HepG2 (cell line): ENCODE measurements around the gene TRIM2. TPM values are rescaled to one million over a fixed set of nuclear protein-coding genes. Genes with fewer than 3 reads are reported as not detected.

Source experiments
- ATAC-seq: fragments of 200-7000 bp; cut with Tn5 transposase; 3 replicates; pipeline ENCODE4 v1.9.1; 2020; ENCODE audit warnings: mild to moderate bottlenecking, moderate library complexity
- BruUV-seq: library from RNA; stranded (reverse); fragments of 400-500 nt; replicated peaks from 2 replicates; lab custom pipeline; 2021; lab: Mats Ljungman, UMichigan
- CTCF ChIA-PET: fragments of 300-600 bp; formaldehyde crosslinking; extraction: SDS; loops from one replicate; lab custom pipeline; 2021; ENCODE audit warnings: low total read pairs, inconsistent platforms, low intra/inter-chr PET ratio; lab: Yijun Ruan, JAX
- POLR2A ChIA-PET: fragments of 350-600 bp; sonication (Branson Sonifier 250); formaldehyde crosslinking; loops from one replicate; lab custom pipeline; 2020; ENCODE audit warnings: antibody characterized with exemption, inconsistent platforms; lab: Yijun Ruan, JAX
- DNase-seq: peaks from one replicate; pipeline ENCODE4 v3.0.0-alpha.2; 2015; ENCODE audit warnings: low spot score
- FAIRE-seq: peaks from 3 replicates; lab custom pipeline; 2011; peaks lifted over from hg19 to GRCh38; lab: Jason Lieb, UNC
- H2AFZ ChIP-seq: one replicate; pipeline ENCODE4 v1.6.1; 2011; ENCODE audit warnings: low read length, inconsistent platforms
- H3K27ac ChIP-seq: fragments of 300-600 bp; 3 replicates; pipeline ENCODE4 v1.8.0; 2011; ENCODE audit warnings: mixed run types, mild to moderate bottlenecking, mixed read lengths, low read length, inconsistent platforms; ENCODE audit not compliant: insufficient read depth; ENCODE audit errors: extremely low read length
- H3K27me3 ChIP-seq, 2 experiments: fragments of 200-600 bp in 1 of 2; 2 replicates in 1 of 2; 3 replicates in 1 of 2; pipeline versions ENCODE4 v1.6.0 to v1.8.0; 2011; ENCODE audit warnings: low read length in 2 of 2, mild to moderate bottlenecking in 2 of 2, moderate library complexity in 2 of 2, inconsistent platforms in 1 of 2; ENCODE audit not compliant: insufficient read depth in 2 of 2, control insufficient read depth in 1 of 2
- H3K36me3 ChIP-seq, 2 experiments: fragments of 200-600 bp in 1 of 2; replicated peaks in 1 of 2; 2 replicates in 1 of 2; 3 replicates in 1 of 2; pipeline versions ENCODE4 v1.5.1 to v1.8.0; 2011; ENCODE audit warnings: low read length in 2 of 2, inconsistent platforms in 1 of 2; ENCODE audit not compliant: insufficient read depth in 2 of 2, control insufficient read depth in 1 of 2
- H3K4me1 ChIP-seq: 2 replicates; pipeline ENCODE4 v1.5.1; 2012; ENCODE audit warnings: low read length, inconsistent platforms; ENCODE audit not compliant: insufficient read depth
- H3K4me2 ChIP-seq: 2 replicates; pipeline ENCODE4 v1.6.0; 2011; ENCODE audit warnings: low read depth, low read length, inconsistent platforms
- H3K4me3 ChIP-seq, 3 experiments: fragments of 200-600 bp in 1 of 3; sonication (generic), shearing (Covaris generic) in 1 of 3; replicated peaks in 1 of 3; 2 replicates each; pipeline ENCODE4 v1.5.1; 2011 to 2016; ENCODE audit warnings: low read length in 3 of 3, inconsistent platforms in 2 of 3, low read depth in 2 of 3, mild to moderate bottlenecking in 2 of 3, control low read depth in 1 of 3, mixed read lengths in 1 of 3; ENCODE audit not compliant: insufficient read depth in 1 of 3
- H3K79me2 ChIP-seq: one replicate; pipeline ENCODE4 v1.6.1; 2011; ENCODE audit warnings: low read length, inconsistent platforms; ENCODE audit not compliant: insufficient read depth
- H3K9ac ChIP-seq: 2 replicates; pipeline ENCODE4 v1.6.0; 2011; ENCODE audit warnings: mild to moderate bottlenecking, low read depth, low read length, inconsistent platforms; ENCODE audit not compliant: insufficient read depth
- H3K9me3 ChIP-seq: 2 replicates; pipeline ENCODE4 v1.5.1; 2012; ENCODE audit warnings: mild to moderate bottlenecking, low read length
- H4K20me1 ChIP-seq: 2 replicates; pipeline ENCODE4 v1.6.0; 2011; ENCODE audit warnings: inconsistent platforms, mild to moderate bottlenecking, low read length, moderate library complexity; ENCODE audit not compliant: insufficient read depth
- CAMTA2 ChIP-seq: sonication (generic); formaldehyde crosslinking; IDR thresholded peaks from 2 replicates; pipeline ENCODE4 v1.4.0; 2020; ENCODE audit warnings: mild to moderate bottlenecking, missing genetic modification reagents, borderline replicate concordance
- CREM ChIP-seq, 2 experiments: sonication (generic) in 1 of 2; formaldehyde crosslinking in 1 of 2; IDR thresholded peaks; 2 replicates each; pipeline versions ENCODE4 v1.4.0 to v1.6.1; 2016 to 2020; ENCODE audit warnings: antibody characterized with exemption in 1 of 2, mild to moderate bottlenecking in 1 of 2, missing genetic modification reagents in 1 of 2
- LCORL ChIP-seq, 2 experiments: fragments of 450-650 bp in 1 of 2; sonication (generic) in 1 of 2; formaldehyde crosslinking in 1 of 2; IDR thresholded peaks; 2 replicates each; pipeline versions ENCODE4 v1.5.0 to v1.6.1; 2017 to 2020; ENCODE audit warnings: antibody characterized with exemption in 1 of 2, missing genetic modification reagents in 1 of 2
- NCOA5 ChIP-seq: sonication (generic); formaldehyde crosslinking; IDR thresholded peaks from 2 replicates; pipeline ENCODE4 v1.4.0; 2020; ENCODE audit warnings: missing genetic modification reagents
- NFATC3 ChIP-seq: sonication (generic); formaldehyde crosslinking; IDR thresholded peaks from 2 replicates; pipeline ENCODE4 v1.5.1; 2020; ENCODE audit warnings: mild to moderate bottlenecking, missing genetic modification reagents
- NFYC ChIP-seq: IDR thresholded peaks from 2 replicates; pipeline ENCODE4 v1.6.1; 2016; ENCODE audit warnings: missing genetic modification reagents, missing compliant biosample characterization
- PHF21A ChIP-seq: sonication (generic); formaldehyde crosslinking; IDR thresholded peaks from 2 replicates; pipeline ENCODE4 v1.5.0; 2020; ENCODE audit warnings: mild to moderate bottlenecking, missing genetic modification reagents
- POLR2A ChIP-seq, 2 experiments: IDR thresholded peaks; 2 replicates each; pipeline ENCODE4 v1.6.1; 2011; ENCODE audit warnings: low read depth in 2 of 2, low read length in 2 of 2, mild to moderate bottlenecking in 1 of 2, moderate library complexity in 1 of 2; ENCODE audit not compliant: insufficient read depth in 1 of 2
- SP4 ChIP-seq: sonication (generic); formaldehyde crosslinking; IDR thresholded peaks from 2 replicates; pipeline ENCODE4 v1.8.1; 2023; ENCODE audit warnings: mild to moderate bottlenecking, missing genetic modification reagents
- TBX2 ChIP-seq: sonication (generic); formaldehyde crosslinking; IDR thresholded peaks from 2 replicates; pipeline ENCODE4 v1.5.0; 2020; ENCODE audit warnings: missing genetic modification reagents, mild to moderate bottlenecking, borderline replicate concordance
- ZIK1 ChIP-seq: sonication (generic); formaldehyde crosslinking; IDR thresholded peaks from 2 replicates; pipeline ENCODE4 v1.5.0; 2020; ENCODE audit warnings: mild to moderate bottlenecking, low read depth, missing genetic modification reagents, borderline replicate concordance
- ZNF432 ChIP-seq: sonication (generic); formaldehyde crosslinking; IDR thresholded peaks from 2 replicates; pipeline ENCODE4 v1.5.0; 2020; ENCODE audit warnings: missing genetic modification reagents, mild to moderate bottlenecking, borderline replicate concordance
- ZNF567 ChIP-seq: sonication (generic); formaldehyde crosslinking; IDR thresholded peaks from 2 replicates; pipeline ENCODE4 v1.8.1; 2023; ENCODE audit warnings: mild to moderate bottlenecking, missing genetic modification reagents, borderline replicate concordance
- ZSCAN9 ChIP-seq: IDR thresholded peaks from 2 replicates; pipeline ENCODE4 v1.6.1; 2016; ENCODE audit warnings: borderline replicate concordance
- WGBS: methylation state at CpG from one replicate; pipeline ENCODE4 v1.1.6; 2017; ENCODE audit warnings: low lambda C conversion rate; 5-methylcytosine and 5-hydroxymethylcytosine counted together
- in situ Hi-C: cut with HindIII; loops from 2 replicates; pipeline ENCODE4 v1.10.0; 2017; ENCODE audit warnings: low pct_unique_long_range_greater_than_20kb; ENCODE audit not compliant: extremely low pct_ligation_motif_present
- intact Hi-C: fragments of 100-400 bp; cut with micrococcal nuclease; formaldehyde crosslinking; loops from one replicate; pipeline ENCODE4 v1.10.0; 2022; ENCODE audit not compliant: unreplicated experiment
- polyA plus RNA-seq, 8 experiments: library from polyadenylated mRNA; depleted of rRNA in 3 of 8; stranded (reverse) in 7 of 8; unstranded in 1 of 8; fragments of >200 nt; fragmentation: Illumina TruSeq in 4 of 8; extraction: Trizol in 4 of 8; gene quantifications; 2 replicates each; pipeline versions ENCODE4 v1.2.1 to v1.2.3, GENCODE V29; 2011 to 2016; ENCODE audit warnings: low read depth in 4 of 8, missing spikeins in 1 of 8, mixed read lengths in 1 of 8; ENCODE audit not compliant: insufficient read depth in 1 of 8
- total RNA-seq, 5 experiments: library from RNA; depleted of rRNA; stranded (reverse); fragments of >200 nt; fragmentation: Illumina TruSeq; extraction: Trizol; gene quantifications; 2 replicates each; pipeline ENCODE4 v1.2.3, GENCODE V29; 2016; ENCODE audit warnings: low read depth in 1 of 5
- TF ChIP-seq, protein P1 (sequence below): sonication (generic); formaldehyde crosslinking; IDR thresholded peaks from 2 replicates; pipeline ENCODE4 v1.4.0; 2020; ENCODE audit warnings: mild to moderate bottlenecking, missing genetic modification reagents
- TF ChIP-seq, protein P2 (sequence below): sonication (generic); formaldehyde crosslinking; conservative IDR thresholded peaks from 2 replicates; pipeline ENCODE4 v1.4.0; 2020; ENCODE audit warnings: missing genetic modification reagents
- TF ChIP-seq, protein P3 (sequence below): sonication (generic); formaldehyde crosslinking; IDR thresholded peaks from 2 replicates; pipeline ENCODE4 v1.4.0; 2020; ENCODE audit warnings: missing genetic modification reagents, borderline replicate concordance

The TRIM2 gene
- total and polyA plus RNA-seq, 2 of the 13 experiments (the other 11 are each of a cell fraction or from before 2014, with no cell fraction given), result 2.1 to 4.2 TPM

DNA sequence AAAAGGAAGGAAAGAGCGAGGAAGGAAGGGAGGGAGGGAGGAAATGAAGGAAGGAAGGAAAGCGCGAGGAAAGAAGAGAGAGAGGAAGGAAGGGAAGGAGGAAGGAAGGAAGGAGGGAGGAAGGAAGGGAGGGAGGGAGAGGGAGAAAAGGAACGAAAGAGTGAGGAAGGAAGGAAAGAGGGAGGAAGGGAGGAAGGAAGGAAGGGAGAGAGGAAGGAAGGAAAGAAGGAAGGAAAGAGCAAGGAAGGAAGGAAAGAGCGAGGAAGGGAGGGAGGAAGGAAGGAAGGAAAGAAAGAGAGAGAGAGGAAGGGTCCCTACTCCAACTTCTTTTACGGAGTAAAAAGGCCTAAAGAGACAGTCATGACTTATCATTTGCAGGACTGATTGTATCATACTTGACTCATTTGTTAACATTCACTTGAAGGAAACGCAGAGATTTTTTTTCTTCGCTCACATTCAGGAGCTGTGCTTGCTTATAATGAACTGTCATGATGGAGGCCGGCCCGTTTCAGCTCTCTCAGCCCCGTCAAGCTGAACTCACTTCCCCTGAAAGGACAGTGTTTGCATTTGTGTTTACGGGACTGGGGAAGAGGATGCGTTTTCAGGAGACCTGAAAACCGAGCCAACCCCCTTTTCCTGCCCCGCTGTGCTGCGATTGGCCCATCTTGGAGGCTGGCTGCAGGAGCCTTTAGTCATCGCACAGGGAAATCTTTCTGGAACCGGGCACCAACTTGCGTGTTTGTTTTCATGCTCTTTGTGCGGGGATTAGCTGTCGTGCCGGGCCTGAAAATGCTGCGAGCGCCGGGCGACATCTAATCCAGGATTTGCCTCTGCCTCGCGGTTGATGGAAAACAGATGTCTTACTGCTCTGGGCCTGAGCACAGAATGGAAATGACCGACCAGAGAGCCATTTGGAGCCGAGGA lies 17.8 kb downstream of the TRIM2 start:
- intact Hi-C loops, result loop anchor here (2.0 kb wide), 1 partner anchor 13 kb away; no protein-coding TSS in a partner anchor
- BruUV-seq, result no TSS peak
- ChIA-PET CTCF (no interaction called here), POLR2A (no interaction called here)
- peak overlapping the region; percentile 69 for H3K9ac ChIP-seq
- H3K36me3 ChIP-seq, result no peaks in the 10 kb centered on the region
- H3K79me2 ChIP-seq, result no peaks in the 10 kb centered on the region
- H3K27ac ChIP-seq, result peak overlapping the region; percentile 62
- H3K4me1 ChIP-seq, result peaks cover 32% of the 10 kb centered on the region
- no peaks in the 10 kb centered on the region for H3K9me3 ChIP-seq
- H3K4me2 ChIP-seq, result peak overlapping the region; percentile 90
- H2AFZ ChIP-seq, result peak overlapping the region; percentile 25
- H3K27me3 ChIP-seq, result peaks cover 0 to 2% of the 10 kb centered on the region in 2 experiments; a peak in 1 of 5 replicates
- H4K20me1 ChIP-seq, result no peaks in the 10 kb centered on the region
- DNase-seq, result no peak
- in situ Hi-C loops, result no loop called here
- peak overlapping the region; percentile 71 to 74 (median 72) for H3K4me3 ChIP-seq
- ATAC-seq, result peak; percentile 71
- no peak for FAIRE-seq
- 29% methylated on average over 16 of the region's 30 CpGs for WGBS
- TF ChIP-seq NFATC3 (CRISPR knock-in tag) (no peak), ZNF567 (CRISPR knock-in tag) (no peak), TBX2 (0 out of 2 replicates have a peak, but pooled peaks have one; percentile 6), ZNF432 (CRISPR knock-in tag) (no peak), CREM (IDR thresholded peaks at IDR 0.05) (no peak), CREM (CRISPR knock-in tag; IDR thresholded peaks at IDR 0.05) (no peak), POLR2A (IDR thresholded peaks at IDR 0.05; ENCODE audit: insufficient read depth in 1 of 2, low read depth in 2 of 2, low read length in 2 of 2) (0 out of 4 replicates have a peak, but pooled peaks of 1 of the 2 experiments have one; percentile 9), ZSCAN9 (CRISPR knock-in tag) (0 out of 2 replicates have a peak, but pooled peaks have one; percentile 18), NFYC (CRISPR knock-in tag) (0 out of 2 replicates have a peak, but pooled peaks have one; percentile 35), LCORL (IDR thresholded peaks at IDR 0.05) (no peak), LCORL (CRISPR knock-in tag; IDR thresholded peaks at IDR 0.05) (no peak), PHF21A (CRISPR knock-in tag) (peak; percentile 43; the same call in 1 of the 2 replicates), CAMTA2 (CRISPR knock-in tag) (peak; percentile 51; the same call in 1 of the 2 replicates), ZIK1 (0 out of 2 replicates have a peak, but pooled peaks have one; percentile 1), SP4 (no peak), NCOA5 (CRISPR knock-in tag) (no peak)
- TF ChIP-seq, protein P1, sequence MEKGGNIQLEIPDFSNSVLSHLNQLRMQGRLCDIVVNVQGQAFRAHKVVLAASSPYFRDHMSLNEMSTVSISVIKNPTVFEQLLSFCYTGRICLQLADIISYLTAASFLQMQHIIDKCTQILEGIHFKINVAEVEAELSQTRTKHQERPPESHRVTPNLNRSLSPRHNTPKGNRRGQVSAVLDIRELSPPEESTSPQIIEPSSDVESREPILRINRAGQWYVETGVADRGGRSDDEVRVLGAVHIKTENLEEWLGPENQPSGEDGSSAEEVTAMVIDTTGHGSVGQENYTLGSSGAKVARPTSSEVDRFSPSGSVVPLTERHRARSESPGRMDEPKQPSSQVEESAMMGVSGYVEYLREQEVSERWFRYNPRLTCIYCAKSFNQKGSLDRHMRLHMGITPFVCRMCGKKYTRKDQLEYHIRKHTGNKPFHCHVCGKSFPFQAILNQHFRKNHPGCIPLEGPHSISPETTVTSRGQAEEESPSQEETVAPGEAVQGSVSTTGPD (CRISPR knock-in tag), result no peak
- TF ChIP-seq, protein P2, sequence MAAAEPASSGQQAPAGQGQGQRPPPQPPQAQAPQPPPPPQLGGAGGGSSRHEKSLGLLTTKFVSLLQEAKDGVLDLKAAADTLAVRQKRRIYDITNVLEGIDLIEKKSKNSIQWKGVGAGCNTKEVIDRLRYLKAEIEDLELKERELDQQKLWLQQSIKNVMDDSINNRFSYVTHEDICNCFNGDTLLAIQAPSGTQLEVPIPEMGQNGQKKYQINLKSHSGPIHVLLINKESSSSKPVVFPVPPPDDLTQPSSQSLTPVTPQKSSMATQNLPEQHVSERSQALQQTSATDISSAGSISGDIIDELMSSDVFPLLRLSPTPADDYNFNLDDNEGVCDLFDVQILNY (CRISPR knock-in tag), result no peak
- TF ChIP-seq, protein P3, sequence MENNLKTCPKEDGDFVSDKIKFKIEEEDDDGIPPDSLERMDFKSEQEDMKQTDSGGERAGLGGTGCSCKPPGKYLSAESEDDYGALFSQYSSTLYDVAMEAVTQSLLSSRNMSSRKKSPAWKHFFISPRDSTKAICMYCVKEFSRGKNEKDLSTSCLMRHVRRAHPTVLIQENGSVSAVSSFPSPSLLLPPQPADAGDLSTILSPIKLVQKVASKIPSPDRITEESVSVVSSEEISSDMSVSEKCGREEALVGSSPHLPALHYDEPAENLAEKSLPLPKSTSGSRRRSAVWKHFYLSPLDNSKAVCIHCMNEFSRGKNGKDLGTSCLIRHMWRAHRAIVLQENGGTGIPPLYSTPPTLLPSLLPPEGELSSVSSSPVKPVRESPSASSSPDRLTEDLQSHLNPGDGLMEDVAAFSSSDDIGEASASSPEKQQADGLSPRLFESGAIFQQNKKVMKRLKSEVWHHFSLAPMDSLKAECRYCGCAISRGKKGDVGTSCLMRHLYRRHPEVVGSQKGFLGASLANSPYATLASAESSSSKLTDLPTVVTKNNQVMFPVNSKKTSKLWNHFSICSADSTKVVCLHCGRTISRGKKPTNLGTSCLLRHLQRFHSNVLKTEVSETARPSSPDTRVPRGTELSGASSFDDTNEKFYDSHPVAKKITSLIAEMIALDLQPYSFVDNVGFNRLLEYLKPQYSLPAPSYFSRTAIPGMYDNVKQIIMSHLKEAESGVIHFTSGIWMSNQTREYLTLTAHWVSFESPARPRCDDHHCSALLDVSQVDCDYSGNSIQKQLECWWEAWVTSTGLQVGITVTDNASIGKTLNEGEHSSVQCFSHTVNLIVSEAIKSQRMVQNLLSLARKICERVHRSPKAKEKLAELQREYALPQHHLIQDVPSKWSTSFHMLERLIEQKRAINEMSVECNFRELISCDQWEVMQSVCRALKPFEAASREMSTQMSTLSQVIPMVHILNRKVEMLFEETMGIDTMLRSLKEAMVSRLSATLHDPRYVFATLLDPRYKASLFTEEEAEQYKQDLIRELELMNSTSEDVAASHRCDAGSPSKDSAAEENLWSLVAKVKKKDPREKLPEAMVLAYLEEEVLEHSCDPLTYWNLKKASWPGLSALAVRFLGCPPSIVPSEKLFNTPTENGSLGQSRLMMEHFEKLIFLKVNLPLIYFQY (CRISPR knock-in tag), result 0 out of 2 replicates have a peak, but pooled peaks have one; percentile 60
